HepG2 (cell line): ENCODE data around the gene ZFP36L2. TPM values are rescaled to one million over a fixed set of nuclear protein-coding genes. Genes with fewer than 3 reads are reported as not detected.
A peak's percentile ranks its signal among the peaks of the same experiment; 100 is the strongest.

Source experiments
- ATAD3A ChIP-seq: sonication (generic); formaldehyde crosslinking; IDR thresholded peaks from 2 replicates; pipeline ENCODE4 v1.4.0; 2020; ENCODE audit warnings: missing genetic modification reagents
- BHLHE40 ChIP-seq: IDR thresholded peaks from 2 replicates; pipeline ENCODE4 v1.6.1; 2011; ENCODE audit warnings: low read length, improper control_type of control experiment
- ESRRA ChIP-seq: sonication (generic); formaldehyde crosslinking; IDR thresholded peaks from 2 replicates; pipeline ENCODE4 v1.5.1; 2020; ENCODE audit warnings: mild to moderate bottlenecking, low read depth, missing genetic modification reagents
- EZH2 ChIP-seq: conservative IDR thresholded peaks from 2 replicates; pipeline ENCODE4 v1.6.1; 2012; ENCODE audit warnings: mild to moderate bottlenecking, low read depth, low read length, moderate library complexity
- HDAC6 ChIP-seq: fragments of 200-600 bp; sonication (generic); IDR thresholded peaks from 2 replicates; pipeline ENCODE4 v1.7.0; 2017; ENCODE audit warnings: mild to moderate bottlenecking, antibody characterized with exemption, low read length, low read depth
- JDP2 ChIP-seq: sonication (generic); formaldehyde crosslinking; IDR thresholded peaks from 2 replicates; pipeline ENCODE4 v1.8.1; 2022; ENCODE audit warnings: missing genetic modification reagents, borderline replicate concordance
- KDM1A ChIP-seq: IDR thresholded peaks from 2 replicates; pipeline ENCODE4 v1.6.1; 2016; ENCODE audit warnings: missing compliant biosample characterization
- MTA1 ChIP-seq: sonication (generic); formaldehyde crosslinking; IDR thresholded peaks from 2 replicates; pipeline ENCODE4 v1.4.0; 2020; ENCODE audit warnings: missing genetic modification reagents, mild to moderate bottlenecking, borderline replicate concordance
- NPAS2 ChIP-seq: sonication (generic); formaldehyde crosslinking; IDR thresholded peaks from 2 replicates; pipeline ENCODE4 v1.8.0; 2022; ENCODE audit warnings: mild to moderate bottlenecking, missing genetic modification reagents, borderline replicate concordance
- POLR2G ChIP-seq: fragments of 200-400 bp; formaldehyde crosslinking; IDR thresholded peaks from 2 replicates; pipeline ENCODE4 v1.6.1; 2018; ENCODE audit warnings: mild to moderate bottlenecking, low read depth, low read length, moderate library complexity
- PRMT3 ChIP-seq: sonication (generic); formaldehyde crosslinking; IDR thresholded peaks from 2 replicates; pipeline ENCODE4 v1.8.1; 2022; ENCODE audit warnings: low read depth, mild to moderate bottlenecking, moderate library complexity, missing genetic modification reagents, borderline replicate concordance
- RARA ChIP-seq: IDR thresholded peaks from 2 replicates; pipeline ENCODE4 v1.6.1; 2016; ENCODE audit warnings: missing genetic modification reagents, missing compliant biosample characterization
- RFXAP ChIP-seq: sonication (generic); formaldehyde crosslinking; IDR thresholded peaks from 2 replicates; pipeline ENCODE4 v1.4.0; 2020; ENCODE audit warnings: missing genetic modification reagents, borderline replicate concordance
- SIN3A ChIP-seq: IDR thresholded peaks from 2 replicates; pipeline ENCODE4 v1.6.1; 2011; ENCODE audit warnings: low read depth, mild to moderate bottlenecking, control low read depth, low read length, borderline replicate concordance
- ZNF17 ChIP-seq: sonication (generic); formaldehyde crosslinking; IDR thresholded peaks from 2 replicates; pipeline ENCODE4 v1.5.0; 2020; ENCODE audit warnings: mild to moderate bottlenecking, missing genetic modification reagents
- ZNF225 ChIP-seq: sonication (generic); formaldehyde crosslinking; IDR thresholded peaks from 2 replicates; pipeline ENCODE4 v1.4.0; 2020; ENCODE audit warnings: mild to moderate bottlenecking, missing genetic modification reagents
- ZNF232 ChIP-seq: sonication (generic); formaldehyde crosslinking; IDR thresholded peaks from 2 replicates; pipeline ENCODE4 v1.4.0; 2020; ENCODE audit warnings: missing genetic modification reagents, borderline replicate concordance
- ZNF234 ChIP-seq: sonication (generic); formaldehyde crosslinking; conservative IDR thresholded peaks from 2 replicates; pipeline ENCODE4 v1.5.1; 2020; ENCODE audit warnings: mild to moderate bottlenecking, missing genetic modification reagents
- ZNF253 ChIP-seq: sonication (generic); formaldehyde crosslinking; IDR thresholded peaks from 2 replicates; pipeline ENCODE4 v1.8.0; 2022; ENCODE audit warnings: mild to moderate bottlenecking, missing genetic modification reagents, borderline replicate concordance
- ZNF530 ChIP-seq: sonication (generic); formaldehyde crosslinking; IDR thresholded peaks from 2 replicates; pipeline ENCODE4 v1.5.0; 2020; ENCODE audit warnings: low read depth, mild to moderate bottlenecking, missing genetic modification reagents
- ZNF841 ChIP-seq: sonication (generic); formaldehyde crosslinking; IDR thresholded peaks from 2 replicates; pipeline ENCODE4 v1.8.1; 2023; ENCODE audit warnings: missing genetic modification reagents, borderline replicate concordance
- polyA plus RNA-seq, 8 experiments: library from polyadenylated mRNA; depleted of rRNA in 3 of 8; stranded (reverse) in 7 of 8; unstranded in 1 of 8; fragments of >200 nt; fragmentation: Illumina TruSeq in 4 of 8; extraction: Trizol in 4 of 8; gene quantifications; 2 replicates each; pipeline versions ENCODE4 v1.2.1 to v1.2.3, GENCODE V29; 2011 to 2016; ENCODE audit warnings: low read depth in 4 of 8, missing spikeins in 1 of 8, mixed read lengths in 1 of 8; ENCODE audit not compliant: insufficient read depth in 1 of 8
- total RNA-seq, 5 experiments: library from RNA; depleted of rRNA; stranded (reverse); fragments of >200 nt; fragmentation: Illumina TruSeq; extraction: Trizol; gene quantifications; 2 replicates each; pipeline ENCODE4 v1.2.3, GENCODE V29; 2016; ENCODE audit warnings: low read depth in 1 of 5
- TF ChIP-seq, protein P1 (sequence below): sonication (generic); formaldehyde crosslinking; conservative IDR thresholded peaks from 2 replicates; pipeline ENCODE4 v1.8.0; 2022; ENCODE audit warnings: mild to moderate bottlenecking, moderate library complexity, missing genetic modification reagents
- TF ChIP-seq, protein P2 (sequence below): sonication (generic); formaldehyde crosslinking; IDR thresholded peaks from 2 replicates; pipeline ENCODE4 v1.4.0; 2020; ENCODE audit warnings: missing genetic modification reagents; ENCODE audit errors: not compliant biosample characterization
- TF ChIP-seq, protein P3 (sequence below): sonication (generic); formaldehyde crosslinking; IDR thresholded peaks from 2 replicates; pipeline ENCODE4 v1.4.0; 2020; ENCODE audit warnings: missing genetic modification reagents
- TF ChIP-seq, protein P4 (sequence below): sonication (generic); formaldehyde crosslinking; conservative IDR thresholded peaks from 2 replicates; pipeline ENCODE4 v1.4.0; 2020; ENCODE audit warnings: missing genetic modification reagents

The ZFP36L2 gene
- total and polyA plus RNA-seq, 2 of the 13 experiments (the other 11 are each of a cell fraction or from before 2014, with no cell fraction given) = 11.2 to 21.8 TPM

DNA sequence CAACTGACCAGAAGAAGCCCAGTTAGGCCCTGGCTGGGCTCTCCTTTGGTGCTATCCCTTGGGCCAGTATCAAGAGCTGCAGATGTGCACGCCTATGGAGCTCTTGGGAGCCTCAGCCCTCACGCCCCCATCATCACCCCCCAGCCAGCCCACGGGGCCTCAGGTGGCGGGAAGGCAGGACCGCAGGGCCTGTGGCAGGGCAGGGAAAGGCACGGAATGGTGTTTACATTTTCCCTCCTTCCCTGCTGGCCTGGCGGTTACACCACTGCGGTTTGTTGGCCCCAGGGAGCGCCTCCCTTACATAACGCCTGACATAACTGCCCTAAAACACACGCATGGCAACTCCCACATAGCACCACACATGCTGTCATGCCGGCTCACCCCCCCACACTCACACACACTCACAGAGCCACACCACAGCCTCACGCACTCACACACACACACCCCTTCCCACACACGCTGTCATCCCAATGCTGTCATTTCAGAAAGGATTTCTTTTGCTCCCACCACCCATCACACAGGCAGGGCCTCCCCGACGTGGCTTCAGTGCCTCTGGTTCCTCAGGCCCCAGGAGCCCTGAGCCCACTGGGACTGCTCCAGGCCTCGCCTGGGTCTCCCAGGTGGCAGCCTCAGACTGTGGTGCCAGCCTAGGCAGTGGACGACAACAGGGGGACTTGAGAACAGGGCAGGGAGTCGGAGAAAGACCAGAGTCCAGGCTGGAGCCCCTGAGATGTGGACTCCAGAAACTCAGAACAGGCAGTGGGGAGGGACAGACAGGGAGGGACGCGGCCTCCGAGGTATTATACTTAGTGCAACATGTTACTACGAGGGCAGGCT, 15.7 kb downstream of the ZFP36L2 start (continued):
- TF ChIP-seq ZNF225 (CRISPR knock-in tag) (no peak; the same call in 1 of the 2 replicates), ZNF530 (no peak), ATAD3A (CRISPR knock-in tag) (no peak), ESRRA (CRISPR knock-in tag) (peak; percentile 76), JDP2 (CRISPR knock-in tag) (no peak), ZNF17 (CRISPR knock-in tag) (no peak), BHLHE40 (peak; percentile 51), ZNF234 (0 out of 2 replicates have a peak, but pooled peaks have one; percentile 71), MTA1 (CRISPR knock-in tag) (peak; percentile 99), NPAS2 (CRISPR knock-in tag) (no peak), PRMT3 (CRISPR knock-in tag) (peak; percentile 46; the same call in 1 of the 2 replicates), HDAC6 (no peak), POLR2G (no peak), ZNF841 (no peak), EZH2 (no peak), RFXAP (CRISPR knock-in tag) (peak; percentile 68; the same call in 1 of the 2 replicates), SIN3A (0 out of 2 replicates have a peak, but pooled peaks have one; percentile 36), KDM1A (CRISPR knock-in tag) (no peak), ZNF232 (CRISPR knock-in tag) (peak; percentile 97), RARA (CRISPR knock-in tag) (peak; percentile 97), ZNF253 (0 out of 2 replicates have a peak, but pooled peaks have one; percentile 77)
- TF ChIP-seq, protein P1, sequence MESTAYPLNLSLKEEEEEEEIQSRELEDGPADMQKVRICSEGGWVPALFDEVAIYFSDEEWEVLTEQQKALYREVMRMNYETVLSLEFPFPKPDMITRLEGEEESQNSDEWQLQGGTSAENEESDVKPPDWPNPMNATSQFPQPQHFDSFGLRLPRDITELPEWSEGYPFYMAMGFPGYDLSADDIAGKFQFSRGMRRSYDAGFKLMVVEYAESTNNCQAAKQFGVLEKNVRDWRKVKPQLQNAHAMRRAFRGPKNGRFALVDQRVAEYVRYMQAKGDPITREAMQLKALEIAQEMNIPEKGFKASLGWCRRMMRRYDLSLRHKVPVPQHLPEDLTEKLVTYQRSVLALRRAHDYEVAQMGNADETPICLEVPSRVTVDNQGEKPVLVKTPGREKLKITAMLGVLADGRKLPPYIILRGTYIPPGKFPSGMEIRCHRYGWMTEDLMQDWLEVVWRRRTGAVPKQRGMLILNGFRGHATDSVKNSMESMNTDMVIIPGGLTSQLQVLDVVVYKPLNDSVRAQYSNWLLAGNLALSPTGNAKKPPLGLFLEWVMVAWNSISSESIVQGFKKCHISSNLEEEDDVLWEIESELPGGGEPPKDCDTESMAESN = peak; percentile 86; the same call in 1 of the 2 replicates
- TF ChIP-seq, protein P2, sequence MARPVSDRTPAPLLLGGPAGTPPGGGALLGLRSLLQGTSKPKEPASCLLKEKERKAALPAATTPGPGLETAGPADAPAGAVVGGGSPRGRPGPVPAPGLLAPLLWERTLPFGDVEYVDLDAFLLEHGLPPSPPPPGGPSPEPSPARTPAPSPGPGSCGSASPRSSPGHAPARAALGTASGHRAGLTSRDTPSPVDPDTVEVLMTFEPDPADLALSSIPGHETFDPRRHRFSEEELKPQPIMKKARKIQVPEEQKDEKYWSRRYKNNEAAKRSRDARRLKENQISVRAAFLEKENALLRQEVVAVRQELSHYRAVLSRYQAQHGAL (CRISPR knock-in tag) = peak; percentile 86
- TF ChIP-seq, protein P3, sequence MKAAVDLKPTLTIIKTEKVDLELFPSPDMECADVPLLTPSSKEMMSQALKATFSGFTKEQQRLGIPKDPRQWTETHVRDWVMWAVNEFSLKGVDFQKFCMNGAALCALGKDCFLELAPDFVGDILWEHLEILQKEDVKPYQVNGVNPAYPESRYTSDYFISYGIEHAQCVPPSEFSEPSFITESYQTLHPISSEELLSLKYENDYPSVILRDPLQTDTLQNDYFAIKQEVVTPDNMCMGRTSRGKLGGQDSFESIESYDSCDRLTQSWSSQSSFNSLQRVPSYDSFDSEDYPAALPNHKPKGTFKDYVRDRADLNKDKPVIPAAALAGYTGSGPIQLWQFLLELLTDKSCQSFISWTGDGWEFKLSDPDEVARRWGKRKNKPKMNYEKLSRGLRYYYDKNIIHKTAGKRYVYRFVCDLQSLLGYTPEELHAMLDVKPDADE (CRISPR knock-in tag) = no peak
- TF ChIP-seq, protein P4, sequence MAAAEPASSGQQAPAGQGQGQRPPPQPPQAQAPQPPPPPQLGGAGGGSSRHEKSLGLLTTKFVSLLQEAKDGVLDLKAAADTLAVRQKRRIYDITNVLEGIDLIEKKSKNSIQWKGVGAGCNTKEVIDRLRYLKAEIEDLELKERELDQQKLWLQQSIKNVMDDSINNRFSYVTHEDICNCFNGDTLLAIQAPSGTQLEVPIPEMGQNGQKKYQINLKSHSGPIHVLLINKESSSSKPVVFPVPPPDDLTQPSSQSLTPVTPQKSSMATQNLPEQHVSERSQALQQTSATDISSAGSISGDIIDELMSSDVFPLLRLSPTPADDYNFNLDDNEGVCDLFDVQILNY (CRISPR knock-in tag) = peak; percentile 85; the same call in 1 of the 2 replicates
